GM21515 (cell line): ENCODE results near the gene CSMD2.

Source experiments
- ATAC-seq: cut with Tn5 transposase; IDR thresholded peaks from one replicate; pipeline ENCODE4 v1.9.1; 2021; ENCODE audit not compliant: unreplicated experiment

Gene CSMD2

DNA sequence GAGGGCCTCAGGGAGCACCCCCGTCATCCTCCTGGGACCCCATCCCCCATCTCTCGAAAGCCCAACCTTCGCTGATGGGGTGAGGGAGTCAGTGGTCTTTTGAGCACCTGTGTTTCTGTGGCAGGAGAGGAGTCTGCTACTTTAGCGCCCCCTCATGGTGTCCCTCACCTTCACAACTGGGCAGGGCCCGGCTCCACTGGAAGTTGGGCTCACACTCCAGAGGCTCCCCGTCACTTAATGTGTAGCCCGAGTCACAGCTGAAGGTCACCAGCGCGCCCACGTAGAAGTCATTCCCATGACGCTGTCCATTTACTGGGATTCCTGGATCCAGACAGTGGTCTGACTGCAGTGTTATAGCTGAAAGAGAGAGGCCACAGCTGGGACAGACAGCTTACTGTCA, 440.7 kb downstream of the CSMD2 start:
- no peak for ATAC-seq

DNA sequence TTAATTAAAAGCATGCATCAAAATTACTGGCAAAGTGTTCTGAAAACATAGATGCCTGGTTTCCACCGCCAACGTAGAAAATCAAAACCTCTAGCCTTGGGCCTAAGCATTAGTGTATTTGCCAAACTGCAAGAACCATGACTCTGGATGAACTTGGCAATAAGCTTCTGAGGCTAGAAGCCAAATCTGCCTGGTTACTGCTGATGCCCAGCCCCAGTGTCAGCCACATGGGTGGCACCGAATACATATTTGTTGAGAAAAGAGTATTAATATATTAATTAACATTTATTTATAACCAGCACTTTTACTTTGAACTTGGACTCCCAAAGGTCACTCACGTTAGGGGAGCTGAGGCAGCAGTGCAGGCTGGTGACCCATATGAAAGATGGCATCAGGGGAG, 441.8 kb downstream of the CSMD2 start:
- ATAC-seq = no peak

DNA sequence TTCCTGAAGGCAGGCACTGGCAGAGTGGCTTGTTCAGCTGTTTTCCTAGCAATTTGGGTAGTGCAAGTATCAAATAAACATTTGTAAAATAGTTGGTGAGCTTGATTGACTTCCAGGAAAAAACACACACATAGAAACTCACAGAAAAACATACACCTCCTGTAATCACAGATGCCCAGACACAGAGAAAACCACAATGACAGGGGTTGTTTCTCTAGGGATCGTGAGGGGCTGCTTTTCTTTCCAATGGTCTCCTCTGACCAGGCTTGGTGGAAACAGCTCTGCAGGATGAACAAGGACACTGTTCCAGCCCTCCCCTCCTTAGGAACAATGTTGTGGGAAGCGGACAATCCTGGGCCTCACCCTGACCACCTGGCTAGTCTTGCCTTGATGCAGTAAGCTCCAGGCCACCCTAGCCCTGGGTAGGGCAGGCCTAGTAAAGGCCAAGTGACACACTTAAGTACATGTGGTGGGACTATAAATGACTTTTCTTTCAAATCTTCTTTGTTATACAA, 443.7 kb downstream of the CSMD2 start:
- no peak for ATAC-seq

DNA sequence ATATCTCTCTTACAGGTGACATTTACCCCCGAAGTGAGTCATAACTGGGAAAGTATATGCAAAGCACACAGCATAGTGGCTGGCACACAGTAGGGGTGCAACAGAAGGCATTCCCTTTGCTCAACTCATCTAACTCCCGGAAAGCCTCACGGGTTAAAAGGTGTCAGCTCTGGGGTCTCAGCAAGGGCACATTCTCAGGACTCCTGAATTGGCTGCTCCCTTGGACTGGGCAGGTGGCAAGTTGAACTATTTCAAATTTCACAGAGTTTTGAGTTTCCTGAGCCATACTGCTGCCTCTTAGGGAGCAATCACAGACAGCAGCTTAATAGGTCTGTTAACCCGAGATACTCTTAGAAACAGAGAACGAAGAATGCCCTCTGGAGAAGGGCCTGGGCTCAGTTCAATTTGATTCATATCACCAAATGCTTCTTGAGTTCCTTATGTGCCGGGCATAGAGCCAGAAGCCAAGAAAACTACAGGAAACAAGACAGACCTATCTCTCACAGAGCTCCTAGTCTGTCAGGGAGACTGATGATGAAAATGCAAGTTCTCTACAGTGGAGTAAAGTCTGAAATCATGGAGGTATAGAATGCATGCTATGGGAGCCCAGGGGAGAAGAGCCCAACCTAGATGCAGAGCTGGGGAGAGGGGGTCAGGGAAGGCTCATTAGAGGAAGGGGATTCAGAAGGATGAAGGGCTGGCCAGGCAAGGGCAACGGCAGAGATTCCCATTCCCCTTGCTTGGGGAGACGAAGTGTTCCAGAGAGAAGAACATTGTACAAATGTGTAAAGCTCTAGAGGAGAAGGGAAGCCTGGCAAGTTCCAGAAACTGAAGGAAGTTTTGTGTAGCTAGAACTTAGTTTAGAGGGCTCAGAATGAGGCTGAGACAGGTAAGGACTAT, 445.0 kb downstream of the CSMD2 start:
- no peak for ATAC-seq

DNA sequence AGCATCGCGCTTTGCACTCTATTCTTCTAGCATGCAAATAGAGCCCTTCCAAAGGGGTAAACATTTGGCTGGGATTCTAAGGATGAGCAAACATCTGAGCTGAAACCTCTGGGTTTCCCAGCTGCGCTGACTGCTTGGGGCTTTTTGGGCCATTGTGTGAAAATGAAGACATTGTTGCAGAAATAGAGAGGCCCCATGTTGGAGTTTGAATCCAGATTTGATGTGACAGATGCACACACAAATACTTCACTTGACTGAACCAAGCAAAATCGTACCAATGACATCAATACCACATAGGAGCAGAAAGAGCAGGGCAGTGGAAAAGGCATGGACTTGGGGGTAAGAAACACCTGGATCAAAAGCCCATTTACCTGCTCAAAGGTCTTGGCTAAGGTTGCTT, 445.7 kb downstream of the CSMD2 start:
- no peak for ATAC-seq

DNA sequence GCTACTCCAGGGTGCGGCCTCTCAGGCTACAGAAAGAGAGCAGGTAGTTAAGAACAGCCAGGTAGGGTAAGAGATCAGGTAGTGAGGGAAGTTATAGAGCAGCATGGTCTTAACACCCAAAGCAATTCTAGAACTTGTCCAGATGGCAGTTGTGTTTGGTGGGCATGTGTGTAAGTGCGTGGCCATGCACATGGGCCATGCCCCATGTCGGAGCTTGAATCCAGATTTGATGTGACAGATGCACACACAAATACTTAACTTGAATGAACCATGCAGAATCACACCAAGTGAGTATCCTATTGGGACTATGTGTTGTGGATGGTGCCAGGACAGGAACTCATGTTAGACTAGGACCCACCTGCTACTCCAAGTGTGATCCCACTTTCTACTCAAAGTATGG, 446.8 kb downstream of the CSMD2 start:
- no peak for ATAC-seq

DNA sequence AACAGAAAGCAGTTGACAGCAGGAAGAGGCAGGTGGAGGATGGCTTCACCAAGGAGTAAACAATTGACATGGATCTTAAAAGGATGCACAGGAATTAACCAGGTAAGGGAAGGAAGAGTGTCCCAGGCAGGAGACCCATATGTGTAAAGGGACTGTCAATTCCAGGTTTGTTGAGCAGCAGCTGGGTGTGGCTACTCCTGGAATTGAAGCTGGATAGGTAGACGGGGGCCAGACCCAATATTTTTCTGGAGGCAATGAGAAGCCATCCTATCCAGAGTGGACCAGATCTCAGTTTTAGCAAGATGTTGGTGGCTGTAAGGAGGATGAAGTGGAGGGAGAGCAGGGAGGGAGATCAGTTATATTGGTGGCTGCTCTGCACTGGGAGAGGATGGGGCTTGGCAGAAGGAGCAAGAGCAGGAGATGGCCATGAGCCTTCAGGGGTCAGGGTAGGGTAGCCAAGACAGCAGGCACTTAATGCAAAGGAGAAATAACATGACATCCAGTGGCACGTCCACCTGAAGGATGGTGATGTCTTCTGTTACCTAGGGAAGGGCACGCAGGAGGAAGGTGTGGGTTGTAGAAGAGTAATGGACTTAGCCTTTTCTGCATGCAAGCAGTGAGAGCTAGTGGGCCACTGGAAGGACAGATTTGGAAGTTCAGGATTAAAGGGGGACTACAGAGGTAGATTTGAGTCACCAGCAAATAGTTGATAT, 447.9 kb downstream of the CSMD2 start:
- ATAC-seq = no peak

DNA sequence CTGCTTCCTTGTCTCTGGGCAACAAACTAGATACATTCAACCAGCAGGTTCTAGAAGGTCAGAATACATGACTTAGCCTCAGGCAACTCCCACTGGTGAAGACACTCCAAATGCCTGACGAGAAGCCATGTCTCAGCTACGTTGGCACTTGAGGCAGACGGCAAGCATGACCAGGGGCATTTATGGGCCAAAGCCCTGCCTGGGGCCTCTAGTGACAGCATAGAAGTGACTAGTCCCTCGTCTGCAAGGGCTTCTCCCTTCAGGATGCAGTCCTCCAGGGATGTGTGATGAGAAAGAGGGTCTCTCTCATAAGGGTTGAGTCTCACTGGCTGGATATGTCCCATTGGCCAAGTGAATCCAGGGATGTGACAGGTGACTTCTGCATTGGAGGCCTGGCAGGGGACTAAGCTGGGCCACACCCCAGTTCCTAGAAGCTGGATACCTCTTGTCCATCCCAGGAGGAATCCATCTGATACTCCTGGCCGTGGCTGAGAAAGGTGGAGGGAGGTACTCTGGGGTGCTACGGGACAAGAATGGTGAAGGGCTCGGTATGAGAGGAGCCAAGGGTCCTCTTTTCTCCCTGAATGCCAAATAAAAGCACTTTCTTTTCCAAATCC, 449.7 kb downstream of the CSMD2 start:
- no peak for ATAC-seq

DNA sequence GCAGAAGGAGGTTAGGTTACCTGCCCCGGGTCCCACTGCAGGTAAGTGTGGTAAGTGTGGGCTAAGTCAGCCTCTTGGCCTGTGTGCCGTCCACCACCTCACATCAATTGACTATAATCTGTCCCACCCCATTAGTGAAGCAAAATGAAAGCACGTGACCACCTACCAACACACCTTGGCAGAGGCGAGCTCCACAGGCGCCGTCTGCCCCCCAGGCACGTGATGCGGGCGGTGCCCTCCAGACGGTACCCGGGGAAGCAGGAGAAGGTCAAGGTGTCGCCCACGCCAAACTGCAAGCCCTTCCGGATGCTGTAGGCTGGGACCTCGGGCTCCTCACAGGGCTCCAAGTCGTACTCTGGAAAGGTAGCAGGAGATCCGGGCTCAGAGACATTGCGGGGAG, 450.6 kb downstream of the CSMD2 start:
- no peak for ATAC-seq

DNA sequence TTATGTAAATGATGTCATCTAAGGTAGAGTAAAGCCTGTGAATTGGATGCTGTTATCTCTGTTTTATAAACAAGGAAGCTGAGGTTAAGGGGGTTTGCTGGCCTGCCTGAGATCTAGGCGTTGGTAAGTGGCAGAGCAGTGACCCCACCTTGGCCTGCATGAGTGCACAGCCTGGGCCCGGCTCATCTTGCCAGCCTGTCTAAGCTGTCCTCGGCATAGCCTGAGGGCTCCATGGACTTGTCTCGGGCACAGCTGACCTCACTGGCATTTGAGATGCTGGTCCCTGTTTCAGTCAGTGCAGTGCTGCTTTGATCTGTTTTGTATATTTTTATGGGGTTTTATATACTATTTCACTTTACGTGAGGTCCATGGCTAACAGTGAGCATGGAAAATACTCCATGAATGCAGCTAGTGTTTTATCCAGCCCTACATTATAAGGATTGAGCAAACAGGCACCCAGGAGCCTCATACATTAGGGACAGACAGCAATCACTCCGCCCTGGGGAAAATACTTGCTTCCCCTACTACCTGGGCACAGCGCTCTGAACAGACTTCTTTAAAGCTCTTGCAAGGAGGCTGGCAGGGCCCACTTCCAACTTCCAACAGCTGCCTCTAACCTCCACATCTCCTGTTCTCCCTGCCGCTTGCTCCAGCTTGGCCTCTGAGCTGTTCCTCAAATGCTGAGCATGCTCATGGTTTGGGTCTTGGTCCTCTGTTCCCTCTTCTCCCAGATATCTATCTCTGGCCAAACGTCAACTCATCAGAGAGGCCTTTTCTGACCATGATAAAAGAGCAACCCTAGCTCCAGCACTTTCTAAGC, 451.8 kb downstream of the CSMD2 start:
- ATAC-seq = no peak

DNA sequence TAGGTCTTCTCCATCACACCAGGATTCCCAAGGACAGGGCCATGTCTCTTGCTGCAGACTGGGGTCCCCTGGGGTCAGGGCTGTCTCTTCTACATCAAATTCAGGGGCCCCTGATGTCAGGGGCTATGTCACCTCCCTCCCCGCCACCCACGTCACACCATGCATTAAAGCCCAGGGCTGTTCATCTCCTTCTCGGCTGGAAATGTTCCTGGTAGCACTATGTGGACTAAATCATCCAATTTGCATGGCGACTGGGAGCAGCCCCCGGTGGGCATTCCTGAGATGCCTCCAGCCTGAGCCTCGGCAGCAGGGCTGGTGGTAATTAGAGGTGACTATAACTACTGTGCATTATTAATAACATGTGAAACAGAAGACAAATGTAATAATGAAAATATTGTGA, 452.8 kb downstream of the CSMD2 start:
- no peak for ATAC-seq

DNA sequence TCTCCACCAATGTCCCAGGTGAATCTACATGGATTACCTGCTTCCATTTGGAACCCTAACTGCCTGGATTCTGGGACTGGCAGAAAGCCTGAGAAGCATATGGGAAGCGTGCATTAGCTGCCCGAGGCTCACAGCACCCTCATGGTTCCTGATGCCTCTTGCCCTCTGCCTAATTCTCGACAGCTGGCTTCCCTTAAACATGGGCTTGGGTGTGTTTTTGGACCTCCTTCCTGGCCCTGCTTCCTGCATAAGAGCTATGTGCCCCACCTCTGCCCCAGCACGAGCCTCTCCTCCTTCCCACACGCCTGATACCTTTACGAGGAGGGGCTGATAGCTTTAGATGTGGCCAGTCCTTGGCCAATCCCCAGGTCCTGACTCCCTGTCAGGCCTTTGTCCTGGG, 453.5 kb downstream of the CSMD2 start:
- ATAC-seq = no peak

DNA sequence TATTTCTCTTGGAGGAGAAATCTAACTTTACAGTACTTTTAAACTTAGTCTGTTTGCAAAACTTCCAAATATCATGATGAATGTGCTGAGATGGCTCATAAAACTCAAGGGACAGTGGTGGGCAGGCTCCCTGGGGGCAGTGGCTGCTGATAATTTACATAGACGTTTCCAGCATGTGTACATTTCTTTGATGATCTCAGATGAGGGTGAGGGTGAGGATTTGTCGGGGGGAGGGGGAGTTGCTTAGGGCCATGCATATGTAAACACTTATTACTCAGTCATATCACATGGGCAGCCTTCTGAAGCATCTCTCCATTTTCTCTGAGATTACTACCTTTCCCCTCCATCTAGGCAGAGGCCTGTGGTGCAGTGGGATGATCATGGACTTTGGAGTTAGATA, 454.1 kb downstream of the CSMD2 start:
- no peak for ATAC-seq

DNA sequence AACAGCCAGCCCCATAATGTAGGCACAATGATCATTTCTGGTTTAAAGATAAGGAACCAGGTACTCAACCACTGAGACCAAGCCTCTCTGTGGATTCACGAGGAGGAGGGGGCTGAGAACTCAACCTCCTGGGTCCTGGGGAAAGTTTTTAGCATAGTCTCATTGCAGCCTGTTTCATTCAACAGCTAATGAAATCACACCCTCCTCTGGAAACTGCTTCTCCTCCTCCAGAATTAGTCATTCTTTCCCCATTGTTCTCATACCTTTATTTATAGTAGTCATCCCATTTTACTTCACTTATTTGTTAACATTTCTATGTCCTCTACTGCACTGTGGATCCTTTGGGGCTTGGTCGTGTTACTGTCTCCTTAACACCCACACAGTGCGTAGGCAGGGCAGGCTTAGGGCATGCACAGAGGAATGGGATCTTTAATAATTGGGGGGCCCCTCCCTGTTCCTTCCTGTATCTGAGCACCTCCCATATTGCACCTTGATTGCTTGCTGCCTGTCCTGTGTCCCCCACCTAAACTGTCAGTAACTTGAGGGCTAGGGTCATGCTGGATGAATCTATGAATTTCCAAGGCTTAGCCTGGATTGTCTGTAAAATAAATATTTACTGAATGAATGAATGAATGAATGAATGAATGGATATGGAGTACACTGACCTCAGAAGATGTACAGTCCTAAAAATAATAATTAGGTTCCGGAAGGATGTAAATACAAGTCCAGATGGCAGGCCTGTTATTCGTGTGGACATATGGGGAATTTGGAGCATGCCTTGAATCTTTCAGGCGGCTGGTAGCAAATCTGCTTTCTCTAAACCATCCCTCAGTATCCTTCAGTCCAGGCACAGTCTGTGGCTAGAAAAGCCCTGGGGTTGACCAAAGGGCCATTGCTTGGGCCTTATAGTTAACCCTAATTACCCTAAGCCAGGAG, 455.0 kb downstream of the CSMD2 start:
- ATAC-seq = no peak

DNA sequence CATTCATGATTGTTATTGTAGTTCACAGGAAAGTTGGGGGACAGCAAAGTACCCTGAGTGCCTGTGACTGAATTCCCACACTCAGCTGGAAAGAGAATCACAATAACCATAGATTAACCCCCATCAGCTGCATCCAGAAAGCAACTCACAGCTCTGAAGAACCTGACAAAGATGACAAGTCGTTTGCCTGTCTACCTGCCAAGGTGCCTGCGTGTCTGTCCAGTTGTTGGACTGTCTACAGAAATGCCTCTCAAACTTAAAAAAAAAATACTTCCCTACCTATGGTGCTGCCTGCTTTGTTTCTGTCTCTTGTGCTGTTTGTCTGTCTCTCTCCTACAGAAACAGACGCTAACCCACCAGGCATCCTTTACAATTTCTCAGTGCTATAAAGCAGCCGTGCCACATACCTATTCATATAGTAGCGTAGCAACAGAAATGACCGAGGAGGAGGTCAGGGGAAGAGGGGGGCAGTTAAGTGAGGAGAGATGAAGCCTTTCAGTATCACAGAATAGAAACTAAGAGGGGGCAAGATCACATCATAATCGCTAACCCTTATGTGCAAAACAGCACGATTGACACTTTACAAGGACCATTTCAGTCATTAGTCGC, 455.8 kb downstream of the CSMD2 start:
- no peak for ATAC-seq

DNA sequence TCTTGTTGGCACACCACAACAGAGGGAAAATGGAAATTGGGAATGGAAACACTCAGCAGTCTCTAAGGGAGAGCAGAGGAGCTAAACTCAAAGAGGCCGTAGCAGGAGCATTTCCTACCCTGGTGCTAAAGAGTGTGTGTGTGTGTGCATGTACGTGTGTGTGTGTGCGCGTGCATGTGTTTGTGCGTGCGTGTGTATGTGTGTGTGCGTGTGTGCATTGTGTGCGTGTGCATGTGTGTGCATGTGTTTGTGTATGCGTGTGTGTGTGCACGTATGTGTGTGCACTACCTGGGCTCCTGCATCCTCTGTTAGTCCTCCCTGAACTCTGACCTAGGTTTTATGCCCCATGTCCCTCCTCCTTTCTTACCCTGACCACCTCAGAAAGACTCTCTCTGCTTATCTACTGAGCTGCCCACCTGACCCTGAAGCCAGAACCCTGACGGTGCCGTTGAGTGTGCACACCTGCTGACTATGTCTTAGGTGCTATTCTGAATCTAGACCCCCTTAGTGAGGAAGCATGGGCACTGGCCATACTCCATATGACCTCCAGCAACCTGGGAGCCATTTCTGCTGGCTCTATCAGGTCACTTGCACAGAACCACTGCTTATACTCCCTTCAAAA, 458.3 kb downstream of the CSMD2 start:
- no peak for ATAC-seq

DNA sequence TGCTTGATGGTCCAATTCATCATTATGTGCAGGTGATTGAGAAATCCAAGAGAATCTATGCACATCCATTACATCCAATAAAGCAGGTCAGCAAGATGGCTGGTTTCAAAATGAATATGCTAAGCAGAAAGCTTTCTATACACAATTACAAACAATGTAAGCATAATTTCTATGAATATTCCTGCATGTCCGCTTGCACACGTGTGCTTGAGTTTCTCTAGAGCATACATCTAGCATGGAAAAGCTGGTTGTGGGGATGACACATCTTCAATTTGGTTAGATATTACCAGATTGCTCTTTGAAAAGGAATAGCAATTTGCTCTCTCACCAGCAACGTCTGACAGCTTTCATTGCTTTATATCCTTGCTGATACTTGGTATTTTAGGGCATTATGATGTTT, 461.6 kb downstream of the CSMD2 start:
- ATAC-seq = no peak

DNA sequence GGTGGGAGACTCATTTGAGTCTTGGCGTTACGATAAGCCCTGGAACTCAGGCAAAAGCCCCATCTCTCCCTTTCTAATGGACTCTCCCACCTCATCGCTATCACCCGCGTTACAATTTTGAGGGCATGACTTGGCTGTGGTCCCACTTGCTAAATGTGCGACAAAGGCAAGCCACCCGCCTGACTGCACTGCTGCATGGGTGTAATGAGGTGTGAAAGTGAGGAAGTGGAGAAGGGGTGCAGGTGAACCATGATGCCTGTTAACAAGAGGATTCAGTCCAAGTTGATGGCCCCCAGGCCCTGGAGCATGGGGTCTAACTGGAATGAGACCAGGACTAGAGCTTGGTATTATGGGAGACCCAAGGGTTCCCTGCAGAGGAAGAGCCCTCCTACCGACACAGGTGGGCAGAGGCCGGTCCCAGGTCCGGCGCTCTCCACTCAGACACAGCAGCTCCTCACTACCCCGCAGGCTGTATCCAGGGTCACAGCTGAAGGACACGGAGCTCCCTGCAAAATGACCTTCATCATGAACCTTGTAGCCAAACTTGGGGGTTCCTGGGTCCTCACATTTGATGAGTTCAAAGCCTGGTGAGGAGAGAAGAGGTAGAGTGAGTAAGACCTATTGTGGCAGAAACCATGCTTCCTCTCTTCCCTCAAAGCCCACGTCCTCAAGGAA, 466.5 kb downstream of the CSMD2 start:
- ATAC-seq = no peak
